HG02610 (cell line): ENCODE data around the gene TOM1L2.

Experiments
- ATAC-seq: cut with Tn5 transposase; IDR thresholded peaks from one replicate; pipeline ENCODE4 v1.9.1; 2021; ENCODE audit warnings: mild to moderate bottlenecking, moderate library complexity; ENCODE audit not compliant: unreplicated experiment

The TOM1L2 gene

GRCh38 chr17:17823433-17824118 lies 148.6 kb downstream of the TOM1L2 start:
- ATAC-seq, result peak; percentile 65

- ATAC-seq, result no peak
These were observed 149.6 kb downstream of the TOM1L2 start for GRCh38 chr17:17822616-17823015.

- no peak for ATAC-seq
These were observed 150.0 kb downstream of the TOM1L2 start for GRCh38 chr17:17822189-17822588.

- no peak for ATAC-seq
These were observed 151.6 kb downstream of the TOM1L2 start for GRCh38 chr17:17820463-17821158.

GRCh38 chr17:17820046-17820445 lies 152.2 kb downstream of the TOM1L2 start:
- no peak for ATAC-seq

- ATAC-seq, result peak; percentile 64
These were observed 152.6 kb downstream of the TOM1L2 start for GRCh38 chr17:17819561-17819995.

- ATAC-seq, result no peak
These were observed 153.1 kb downstream of the TOM1L2 start for GRCh38 chr17:17819111-17819510.

GRCh38 chr17:17818088-17818526 lies 154.1 kb downstream of the TOM1L2 start:
- no peak for ATAC-seq

- no peak for ATAC-seq
These were observed 154.7 kb downstream of the TOM1L2 start for GRCh38 chr17:17817552-17817947.

- no peak for ATAC-seq
These were observed 155.2 kb downstream of the TOM1L2 start for GRCh38 chr17:17816831-17817551.

- ATAC-seq, result no peak
These were observed 155.9 kb downstream of the TOM1L2 start for GRCh38 chr17:17816240-17816814.

GRCh38 chr17:17815436-17816200 lies 156.6 kb downstream of the TOM1L2 start:
- no peak for ATAC-seq

- ATAC-seq, result no peak
These were observed 157.2 kb downstream of the TOM1L2 start for GRCh38 chr17:17815062-17815406.

- no peak for ATAC-seq
These were observed 157.8 kb downstream of the TOM1L2 start for GRCh38 chr17:17814162-17815061.

- ATAC-seq, result no peak
These were observed 158.5 kb downstream of the TOM1L2 start for GRCh38 chr17:17813725-17814095.

- ATAC-seq, result no peak
These were observed 159.0 kb downstream of the TOM1L2 start for GRCh38 chr17:17813055-17813724.

- ATAC-seq, result no peak
These were observed 159.8 kb downstream of the TOM1L2 start for GRCh38 chr17:17812211-17813054.
